HG03280 (cell line): ENCODE results near the gene PXT1.
A peak's percentile ranks its signal among the peaks of the same experiment; 100 is the strongest.
"Not testable (repeated sequence)": the region's sequence is repeated elsewhere in the genome, so short reads cannot be mapped to it uniquely, and the experiment has no call there.

ENCODE experiments used
- ATAC-seq: cut with Tn5 transposase; IDR thresholded peaks from one replicate; pipeline ENCODE4 v1.9.1; 2021; ENCODE audit warnings: mild to moderate bottlenecking, moderate library complexity; ENCODE audit not compliant: unreplicated experiment

PXT1 gene

GRCh38 chr6:36370638-36371037 lies 72.0 kb downstream of the PXT1 start:
- ATAC-seq: no peak

GRCh38 chr6:36368921-36369865 lies 73.5 kb downstream of the PXT1 start:
- ATAC-seq: no peak

- ATAC-seq: no peak
Measured at GRCh38 chr6:36368421-36368820, 74.2 kb downstream of the PXT1 start.

- no peak for ATAC-seq
Measured at GRCh38 chr6:36367743-36368142, 74.9 kb downstream of the PXT1 start.

DNA sequence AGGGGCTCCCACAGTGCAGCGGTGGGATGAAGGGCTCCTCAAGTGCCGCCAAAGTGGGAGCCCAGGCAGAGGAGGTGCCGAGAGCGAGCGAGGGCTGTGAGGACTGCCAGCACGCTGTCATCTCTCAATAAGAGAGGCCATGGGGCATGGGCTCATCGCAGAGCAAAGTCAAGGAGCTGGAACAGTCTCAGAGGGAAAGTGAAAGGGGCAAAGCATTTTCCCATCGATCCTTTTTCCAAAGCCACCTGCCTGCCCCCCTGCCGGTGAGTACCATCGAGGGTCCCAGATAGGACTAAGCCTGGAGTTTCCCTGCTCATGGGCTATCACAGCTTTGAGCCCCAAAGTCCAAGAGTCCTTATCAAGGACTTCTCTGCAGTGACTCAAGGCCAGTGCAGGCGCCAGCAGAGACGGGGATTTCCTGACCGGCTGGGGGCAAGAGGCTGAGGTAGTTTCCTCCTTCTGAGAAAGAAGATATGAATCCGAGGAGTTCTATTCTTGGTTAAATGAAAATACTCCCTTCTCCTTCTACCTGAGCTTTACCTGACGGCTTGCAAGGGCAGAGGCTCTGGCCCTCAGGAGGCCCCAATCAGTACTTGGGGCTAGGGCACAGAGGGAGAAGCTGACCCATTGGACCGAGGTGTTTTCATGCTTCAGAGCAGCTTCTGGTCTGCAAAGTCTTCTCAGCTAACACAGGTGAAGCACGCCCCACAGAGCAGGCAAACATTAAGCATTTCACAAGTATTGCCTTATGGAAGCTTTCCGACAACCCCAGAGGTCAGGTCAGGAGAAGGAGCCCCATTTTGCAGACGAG lies 77.8 kb downstream of the PXT1 start:
- no peak for ATAC-seq

DNA sequence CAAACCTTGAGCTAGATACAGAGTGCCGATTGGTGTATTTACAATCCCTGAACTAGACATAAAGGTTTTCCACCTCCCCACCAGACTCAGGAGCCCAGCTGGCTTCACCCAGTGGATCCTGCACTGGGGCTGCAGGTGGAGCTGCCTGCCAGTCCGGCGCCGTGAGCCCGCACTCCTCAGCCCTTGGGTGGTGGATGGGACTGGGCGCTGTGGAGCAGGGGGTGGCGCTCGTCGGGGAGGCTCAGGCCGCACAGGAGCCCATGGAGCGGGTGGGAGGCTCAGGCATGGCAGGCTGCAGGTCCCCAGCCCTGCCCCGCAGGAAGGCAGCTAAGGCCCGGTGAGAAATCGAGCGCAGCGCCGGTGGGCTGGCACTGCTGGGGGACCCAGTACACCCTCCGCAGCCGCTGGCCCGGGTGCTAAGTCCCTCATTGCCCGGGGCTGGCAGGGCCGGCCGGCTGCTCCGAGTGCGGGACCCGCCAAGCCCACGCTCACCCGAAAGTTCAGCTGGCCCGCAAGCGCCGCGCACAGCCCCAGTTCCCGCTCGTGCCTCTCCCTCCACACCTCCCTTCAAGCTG lies 78.5 kb downstream of the PXT1 start:
- not testable (repeated sequence) for ATAC-seq

DNA sequence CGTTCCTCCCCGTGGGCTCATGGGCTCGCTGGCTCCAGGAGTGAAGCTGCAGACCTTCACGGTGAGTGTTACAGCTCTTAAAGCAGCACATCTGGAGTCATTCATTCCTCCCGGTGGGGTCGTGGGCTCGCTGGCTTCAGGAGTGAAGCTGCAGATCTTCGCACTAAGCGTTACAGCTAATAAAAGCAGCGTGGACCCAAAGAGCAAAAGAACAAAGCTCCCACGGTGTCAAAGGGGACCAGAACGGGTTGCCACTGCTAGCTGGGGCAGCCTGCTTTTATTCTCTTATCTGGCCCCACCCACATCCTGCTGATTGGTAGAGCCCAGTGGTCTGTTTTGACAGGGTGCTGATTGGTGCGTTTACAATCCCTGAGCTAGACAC lies 79.3 kb downstream of the PXT1 start:
- not testable (repeated sequence) for ATAC-seq

GRCh38 chr6:36362551-36363370 lies 79.9 kb downstream of the PXT1 start:
- ATAC-seq: no peak

- peak; percentile 24 for ATAC-seq
Measured at GRCh38 chr6:36361071-36361470, 81.6 kb downstream of the PXT1 start.

DNA sequence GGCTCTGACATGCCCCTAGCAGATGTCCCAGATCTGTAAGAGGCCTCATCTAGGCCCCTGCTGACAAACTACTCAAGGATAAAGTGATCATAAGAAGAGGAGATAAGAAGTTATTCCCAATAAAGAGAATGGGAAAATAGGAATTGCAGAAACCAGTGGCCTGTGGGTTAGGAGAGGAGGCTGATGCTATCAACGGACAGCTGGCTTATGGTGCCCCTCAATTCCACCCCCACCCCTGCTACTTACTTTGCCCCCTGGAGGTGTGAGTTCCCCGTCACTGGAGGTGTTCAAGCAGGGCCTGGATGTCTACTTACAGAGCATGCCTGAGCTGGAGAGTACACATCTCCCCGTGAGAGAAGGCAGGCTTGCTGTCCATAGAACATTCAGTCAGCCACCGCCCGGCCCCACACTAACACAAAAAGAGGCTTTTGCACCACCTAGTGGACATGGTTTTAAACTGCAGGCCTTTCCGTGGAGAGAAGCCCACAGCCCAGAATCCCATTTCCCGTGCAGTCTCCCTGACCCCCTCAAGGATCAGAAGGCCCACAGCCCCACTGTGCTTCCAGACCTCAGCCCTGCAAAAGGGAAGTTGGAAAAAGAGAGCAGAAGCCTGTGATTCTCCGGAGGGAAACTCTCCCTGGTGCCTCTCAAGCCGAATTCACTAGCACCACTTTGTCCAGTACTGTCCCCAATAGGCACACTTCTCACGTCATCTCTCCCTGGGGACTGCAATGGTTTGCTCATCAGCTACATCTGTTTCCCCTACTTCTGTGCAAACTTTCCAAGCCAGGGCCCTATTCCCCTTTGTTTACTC lies 82.2 kb downstream of the PXT1 start:
- peak; percentile 48 for ATAC-seq

GRCh38 chr6:36358226-36358915 lies 84.3 kb downstream of the PXT1 start:
- ATAC-seq: no peak

DNA sequence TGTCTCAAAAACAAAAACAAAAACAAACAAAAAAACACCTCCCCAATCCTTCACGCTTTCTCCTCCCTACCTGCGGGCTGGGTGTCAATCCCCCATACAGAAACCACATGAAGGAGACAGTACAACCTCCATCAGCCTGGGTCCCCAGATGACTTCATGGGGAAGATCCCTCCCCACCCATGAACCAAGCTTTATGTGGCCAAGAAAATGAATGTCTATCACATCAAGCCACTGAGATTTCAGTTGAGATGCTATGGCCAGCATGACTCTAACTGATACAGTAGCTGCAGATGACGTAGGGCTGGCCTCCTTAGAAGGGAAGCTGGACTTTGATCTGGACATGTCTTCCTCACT lies 84.8 kb downstream of the PXT1 start:
- no peak for ATAC-seq

DNA sequence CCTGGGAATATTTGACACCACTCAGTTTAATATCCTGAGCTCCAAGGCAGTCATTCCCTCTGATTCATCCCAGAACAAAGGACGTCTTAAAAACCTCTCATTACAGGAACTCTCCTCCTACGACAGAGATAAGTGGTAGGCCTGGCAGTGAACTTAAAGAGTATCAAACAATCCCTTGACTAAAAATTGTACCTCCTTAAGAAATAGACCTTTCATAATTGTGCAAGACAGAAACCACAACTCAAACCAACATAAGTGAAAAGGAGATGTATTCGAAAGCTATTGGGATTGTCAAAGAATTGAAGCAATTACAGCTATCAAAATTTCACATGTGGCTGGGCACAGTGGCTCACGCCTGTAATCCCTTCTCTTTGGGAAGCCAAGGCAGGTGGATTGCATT lies 86.8 kb downstream of the PXT1 start:
- ATAC-seq: no peak

DNA sequence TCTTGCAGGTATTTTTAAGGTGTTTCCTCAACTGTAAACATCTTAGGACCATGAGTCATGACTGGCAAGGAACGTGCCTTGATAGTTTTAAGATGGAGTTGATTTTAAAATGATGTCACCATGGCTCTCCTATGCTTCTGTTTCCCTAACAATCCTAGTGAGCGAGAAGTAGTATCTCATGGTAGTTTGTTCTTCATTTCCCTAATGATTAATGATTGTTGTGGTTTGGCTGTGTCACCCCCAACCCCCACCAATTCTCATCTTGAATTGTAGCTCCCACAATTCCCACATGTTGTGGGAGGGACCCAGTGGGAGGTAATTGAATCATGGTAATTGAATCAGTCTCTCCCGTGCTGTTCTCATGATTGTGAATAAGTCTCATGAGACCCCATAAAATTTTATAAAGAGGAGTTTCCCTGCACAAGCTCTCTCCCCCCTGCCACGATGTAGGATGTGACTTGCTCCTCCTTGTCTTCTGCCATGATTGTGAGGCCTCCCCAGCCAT lies 89.2 kb downstream of the PXT1 start:
- no peak for ATAC-seq

DNA sequence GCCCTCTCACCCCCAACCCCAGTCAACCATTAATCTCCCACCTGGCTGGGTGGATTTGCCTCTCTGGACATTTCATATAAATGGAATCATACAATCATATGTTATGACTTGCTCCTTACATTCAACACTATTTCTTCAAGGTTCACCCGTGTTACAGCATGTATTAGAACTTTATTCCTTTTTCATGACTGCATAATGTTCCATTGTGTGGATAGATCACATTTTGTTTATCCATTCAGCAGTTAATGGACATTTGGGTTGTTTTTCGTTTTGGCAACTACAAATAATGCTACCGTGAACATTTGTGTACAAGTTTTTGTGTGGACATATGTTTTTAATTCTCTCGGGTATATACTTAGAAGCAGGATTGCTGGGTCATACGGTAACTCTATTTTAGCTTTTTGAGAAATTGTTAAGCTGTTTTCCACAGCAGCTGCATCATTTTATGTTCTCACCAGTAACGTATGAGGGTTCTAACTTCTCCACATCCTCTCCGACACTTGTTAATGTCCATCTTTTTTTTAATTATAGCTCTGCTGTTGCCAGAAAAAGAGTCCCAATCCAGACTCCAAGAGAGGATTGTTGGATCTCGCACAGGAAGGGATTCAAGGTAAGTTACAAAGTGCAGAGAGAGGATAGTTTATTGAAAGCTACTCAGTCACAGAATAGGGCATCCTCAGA lies 90.0 kb downstream of the PXT1 start:
- ATAC-seq: no peak

DNA sequence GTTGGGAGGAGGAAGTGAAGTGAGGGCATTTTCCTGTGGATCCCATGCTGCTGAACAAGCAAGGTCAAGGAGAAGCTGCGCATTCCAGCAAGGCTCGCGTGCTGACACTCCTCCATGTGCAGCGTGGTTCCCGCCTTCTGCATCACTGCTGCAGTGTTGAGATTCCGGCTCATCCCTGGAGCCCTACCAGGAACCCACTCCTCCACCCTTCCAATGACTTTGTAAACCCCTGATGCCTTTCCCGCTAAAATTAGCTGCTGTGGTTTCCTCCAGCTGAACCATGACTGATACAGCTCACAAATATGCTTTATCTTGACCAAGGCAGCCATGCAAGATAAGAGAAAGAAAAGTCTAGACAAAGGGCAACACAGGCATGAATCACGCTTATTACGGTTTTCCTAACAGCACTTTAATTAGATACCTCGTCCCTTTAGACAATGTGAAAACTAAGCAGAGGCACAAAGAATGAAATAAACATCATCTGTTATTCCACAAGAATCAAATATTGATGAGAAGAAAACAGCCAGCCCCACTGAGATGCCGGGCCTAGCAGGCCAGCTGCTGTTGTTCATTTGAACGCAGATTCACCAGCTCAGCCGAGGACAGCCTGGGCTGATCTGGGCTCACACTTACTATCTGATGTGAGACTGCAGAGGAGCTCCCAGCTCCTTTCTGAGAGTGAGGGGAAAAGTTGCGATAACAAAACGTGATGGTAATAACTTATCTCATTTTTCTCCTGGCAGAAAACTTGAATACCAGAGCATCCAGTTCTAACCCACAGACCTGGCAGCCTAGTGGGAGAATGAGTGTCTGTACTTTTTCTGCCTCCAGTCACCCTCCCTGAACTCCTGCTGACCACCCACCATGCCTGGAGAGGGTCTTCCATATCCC lies 91.7 kb downstream of the PXT1 start:
- ATAC-seq: no peak

DNA sequence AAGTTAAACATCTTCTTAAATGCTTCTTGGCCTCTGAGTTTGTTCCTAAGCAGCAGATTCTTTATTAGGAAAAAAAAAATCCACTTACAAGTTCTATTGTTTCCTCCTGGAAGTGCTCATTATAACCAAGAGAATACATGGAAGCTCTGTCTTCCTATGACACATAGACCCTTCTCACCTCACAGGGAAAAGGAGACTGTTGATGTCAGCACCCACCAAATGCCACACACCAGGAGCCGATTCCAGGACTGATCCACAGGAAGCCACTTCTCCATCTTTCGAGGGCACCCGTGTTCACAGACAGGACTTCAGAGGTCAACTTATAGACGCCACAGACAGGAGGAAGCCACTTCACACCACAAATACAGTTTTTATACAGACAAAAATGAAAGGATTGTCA lies 92.6 kb downstream of the PXT1 start:
- no peak for ATAC-seq

GRCh38 chr6:36349240-36349639 lies 93.4 kb downstream of the PXT1 start:
- ATAC-seq: no peak
